Epithelial cell of proximal tubule (primary cell): ENCODE results near the gene SETD5. TPM values are rescaled to one million over a fixed set of nuclear protein-coding genes. Genes with fewer than 3 reads are reported as not detected.
A peak's percentile ranks its signal among the peaks of the same experiment; 100 is the strongest.

ENCODE experiments used
- DNase-seq: peaks from one replicate; pipeline ENCODE4 v3.0.0-alpha.2; 2011; ENCODE audit warnings: low read depth
- H3K4me3 ChIP-seq: 2 replicates; pipeline ENCODE4 v1.5.1; 2011; ENCODE audit warnings: low read depth, mild to moderate bottlenecking, low read length
- CTCF ChIP-seq: conservative IDR thresholded peaks from 2 replicates; pipeline ENCODE4 v1.5.1; 2012; ENCODE audit warnings: low read depth, mild to moderate bottlenecking, low read length
- total RNA-seq: library from RNA; depleted of rRNA; stranded (reverse); fragments of >200 nt; gene quantifications from 2 replicates; pipeline ENCODE4 v1.2.3, GENCODE V29; 2015

SETD5 gene
- total RNA-seq, 1 donor from 2014 or later = 41.1 TPM

- TF ChIP-seq CTCF = no peak
- H3K4me3 ChIP-seq = no peak overlapping the region
- no peak for DNase-seq
These were observed 18.8 kb downstream of the SETD5 start for GRCh38 chr3:9416139-9416780.

- no peak for TF ChIP-seq CTCF
- H3K4me3 ChIP-seq = no peak overlapping the region
- DNase-seq = no peak
These were observed 23.6 kb downstream of the SETD5 start for GRCh38 chr3:9420850-9421549.

GRCh38 chr3:9422712-9423424, 25.5 kb downstream of the SETD5 start:
- peak; percentile 66 for TF ChIP-seq CTCF
- peak overlapping the region; percentile 26 for H3K4me3 ChIP-seq
- DNase-seq = peak; percentile 83

- DNase-seq = no peak
- no peak for TF ChIP-seq CTCF
- H3K4me3 ChIP-seq = no peak overlapping the region
These were observed 31.0 kb downstream of the SETD5 start for GRCh38 chr3:9428411-9428810.

- DNase-seq = no peak
- TF ChIP-seq CTCF = no peak
- H3K4me3 ChIP-seq = no peak overlapping the region
These were observed 33.3 kb downstream of the SETD5 start for GRCh38 chr3:9430733-9431132.

GRCh38 chr3:9433627-9434521, 36.5 kb downstream of the SETD5 start:
- no peak for DNase-seq
- H3K4me3 ChIP-seq = no peak overlapping the region
- no peak for TF ChIP-seq CTCF
